HG03442 (cell line): ENCODE results near the gene TDRD1.

ENCODE experiments used
- ATAC-seq: cut with Tn5 transposase; IDR thresholded peaks from one replicate; pipeline ENCODE4 v1.9.1; 2021; ENCODE audit warnings: mild to moderate bottlenecking, moderate library complexity; ENCODE audit not compliant: unreplicated experiment

The TDRD1 gene

DNA sequence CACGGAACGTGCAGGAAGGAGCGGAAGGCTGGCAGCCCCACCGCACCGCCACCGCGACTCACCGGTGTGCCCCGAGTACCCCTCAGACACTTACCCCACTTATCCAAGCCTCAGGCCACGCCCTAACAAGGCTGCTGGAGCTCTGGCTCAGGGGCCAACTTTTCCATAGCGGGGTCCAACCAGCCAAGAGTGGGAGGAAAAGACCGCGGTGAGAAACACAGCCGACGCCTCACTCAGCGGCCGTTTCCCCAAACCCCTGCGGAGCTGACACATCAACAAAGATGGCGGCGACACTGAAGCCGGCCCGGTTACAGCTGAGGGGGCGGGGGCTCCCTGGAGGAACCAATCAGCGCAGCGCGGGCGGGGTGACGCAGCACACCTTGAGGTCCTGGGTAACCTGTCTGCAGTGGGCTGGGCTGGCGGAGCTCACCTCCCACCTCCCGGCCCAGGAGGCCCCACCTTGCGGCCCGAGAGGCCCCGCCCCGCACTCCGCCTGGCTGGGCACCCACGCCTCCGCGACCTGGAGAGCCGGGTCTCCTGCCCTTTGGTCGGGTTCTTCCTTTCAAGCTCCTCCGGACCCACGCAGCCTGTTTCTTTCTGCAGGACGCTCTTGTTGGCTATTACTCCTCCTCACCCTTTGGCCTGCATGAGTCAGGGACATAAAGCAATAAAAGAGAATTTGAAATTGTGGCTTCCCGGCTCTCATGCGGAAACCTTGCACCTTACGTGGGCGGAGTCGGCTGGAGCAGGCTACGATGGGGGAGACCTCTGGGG, 5.0 kb upstream of the TDRD1 start, which contains the start of gene CCDC186:
CCDC186 (minus strand) TSS at position 283 of the 774 bp plus-strand sequence. CDS start 10,935 bp downstream, outside the sequence.
- peak; percentile 98 for ATAC-seq

DNA sequence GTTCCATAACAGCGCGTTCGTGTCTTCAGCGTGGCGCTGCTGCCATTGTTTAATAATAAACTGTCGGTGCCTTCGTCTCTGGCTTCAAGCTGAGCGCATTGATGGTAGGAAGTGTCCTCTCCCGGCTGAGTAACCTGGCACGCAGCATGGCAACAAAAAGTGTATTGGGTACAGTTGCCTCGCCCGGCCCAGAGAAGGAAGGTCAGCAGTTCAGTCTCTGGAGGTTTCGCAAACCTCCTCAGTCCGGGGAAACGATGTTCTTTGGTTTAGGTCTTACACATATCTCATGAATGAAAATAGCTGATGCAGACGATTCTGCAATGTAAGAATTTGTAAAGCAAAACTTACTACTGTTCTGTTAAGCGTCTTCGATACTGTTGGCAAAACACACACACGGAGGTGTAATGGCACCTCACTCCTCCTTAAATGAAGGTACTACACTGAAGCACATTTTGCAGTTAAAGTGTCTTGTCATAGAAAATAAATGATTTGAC, 4.4 kb upstream of the TDRD1 start:
- ATAC-seq: peak; percentile 18

DNA sequence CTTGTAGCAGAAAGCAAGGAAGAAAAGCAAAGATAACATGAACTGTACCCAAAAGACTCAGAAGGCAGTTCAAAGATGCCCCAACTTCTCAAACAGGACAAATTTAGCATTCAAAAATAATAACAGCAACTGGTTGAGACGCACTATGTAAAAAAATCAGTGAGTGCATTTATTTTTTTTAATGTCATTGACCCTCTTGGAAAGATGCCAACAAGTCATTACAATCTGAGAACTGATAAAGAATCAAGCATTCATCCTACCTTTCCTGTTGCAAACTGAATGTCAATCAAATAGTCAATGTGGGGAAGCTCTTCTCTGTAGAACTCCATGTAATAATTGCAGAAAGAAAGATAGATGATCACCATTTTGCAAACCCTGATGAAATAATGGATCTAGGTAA, 3.5 kb upstream of the TDRD1 start:
- ATAC-seq: no peak

DNA sequence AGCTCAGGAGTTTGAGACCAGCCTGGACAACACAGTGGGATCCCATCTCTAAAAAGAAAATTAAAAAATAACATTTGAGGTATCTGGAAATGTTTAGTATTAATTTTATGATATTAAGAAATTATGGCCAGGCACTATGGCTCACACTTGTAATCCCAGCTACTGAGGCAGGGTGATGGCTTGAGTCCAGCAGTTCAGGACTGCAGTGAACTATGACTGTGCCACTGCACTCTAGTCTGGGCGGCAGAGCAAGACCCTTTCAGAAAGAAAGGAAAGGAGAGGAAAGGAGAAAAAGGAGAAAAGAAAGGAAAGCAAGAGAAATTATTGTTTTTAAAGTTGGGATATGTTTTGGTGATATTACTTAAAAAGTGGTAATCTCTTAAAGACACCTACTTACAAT, 2.6 kb upstream of the TDRD1 start:
- no peak for ATAC-seq

DNA sequence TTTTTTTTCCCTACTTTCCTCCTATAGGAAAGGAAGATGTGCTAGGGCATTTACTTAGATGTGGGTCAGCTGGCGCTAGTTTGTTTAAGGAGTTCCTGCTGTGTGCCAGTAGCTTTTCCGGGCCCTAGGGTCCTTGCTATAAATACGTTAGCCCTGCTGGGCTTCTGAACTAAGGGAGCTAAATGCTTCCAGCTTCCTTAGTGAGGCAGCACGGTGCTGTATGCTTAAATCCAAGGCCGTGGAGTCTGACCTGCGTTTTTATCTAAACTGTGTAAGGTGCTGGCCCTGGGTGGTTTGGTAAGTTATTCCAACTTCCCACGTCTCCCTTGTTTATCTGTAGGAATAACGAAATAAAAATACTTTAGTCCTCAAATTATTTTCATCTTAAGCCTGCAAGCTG, 594 bp downstream of the TDRD1 start:
- ATAC-seq: no peak

DNA sequence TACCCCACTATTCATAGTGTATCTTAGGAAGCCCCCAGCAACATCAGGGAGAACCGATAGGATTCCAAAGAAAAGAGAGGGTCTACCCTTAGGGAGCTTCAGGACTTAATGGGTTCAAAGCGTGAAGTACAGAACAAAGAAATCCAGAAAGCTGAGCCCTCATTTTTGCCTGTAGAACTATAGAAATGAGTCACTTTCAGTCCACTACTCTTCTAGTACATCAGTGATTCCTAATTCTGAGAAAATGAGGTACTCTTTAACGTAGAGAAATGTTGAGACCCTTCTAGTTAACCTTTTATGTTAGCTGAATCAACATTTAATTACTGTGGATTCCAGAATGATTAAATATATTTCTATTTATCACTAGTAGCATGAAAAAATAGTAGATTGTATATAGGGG, 1.8 kb downstream of the TDRD1 start:
- ATAC-seq: no peak

DNA sequence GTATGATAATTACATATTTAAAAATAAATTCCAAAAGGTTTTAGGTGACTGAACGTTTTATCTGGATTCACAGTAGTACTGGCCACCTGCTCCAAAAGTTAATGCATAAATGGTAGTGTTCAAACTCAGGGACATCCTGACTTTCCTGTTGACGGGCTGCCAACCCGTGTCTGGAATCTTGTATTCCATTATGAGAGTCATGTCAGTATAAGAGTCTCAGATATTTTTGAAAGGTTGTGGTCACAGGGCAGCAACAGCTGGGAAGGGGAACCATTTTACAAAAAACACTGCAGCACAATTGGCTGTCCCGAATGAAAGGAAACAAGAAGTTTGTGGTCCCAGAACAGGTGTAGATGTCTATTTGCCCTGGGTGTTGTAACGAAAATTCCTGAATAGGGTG, 2.8 kb downstream of the TDRD1 start:
- ATAC-seq: no peak

DNA sequence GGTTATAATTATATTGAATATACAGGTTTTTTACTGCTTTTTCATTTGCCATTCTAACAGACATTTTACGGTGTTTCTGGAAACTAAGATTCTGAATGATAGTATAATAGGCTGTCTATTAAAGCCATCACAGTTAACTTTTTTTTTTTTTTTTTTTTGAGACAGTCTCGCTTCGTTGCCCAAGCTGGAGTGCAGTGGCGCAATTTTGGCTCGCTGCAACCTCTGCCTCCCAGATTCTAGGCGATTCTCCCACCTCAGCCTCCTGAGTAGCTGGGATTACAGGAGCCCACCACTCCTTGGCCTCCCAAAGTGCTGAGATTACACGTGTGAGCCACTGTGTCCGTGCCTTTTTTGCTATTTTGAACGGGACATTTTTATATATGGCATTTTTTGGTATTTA, 4.4 kb downstream of the TDRD1 start:
- no peak for ATAC-seq

DNA sequence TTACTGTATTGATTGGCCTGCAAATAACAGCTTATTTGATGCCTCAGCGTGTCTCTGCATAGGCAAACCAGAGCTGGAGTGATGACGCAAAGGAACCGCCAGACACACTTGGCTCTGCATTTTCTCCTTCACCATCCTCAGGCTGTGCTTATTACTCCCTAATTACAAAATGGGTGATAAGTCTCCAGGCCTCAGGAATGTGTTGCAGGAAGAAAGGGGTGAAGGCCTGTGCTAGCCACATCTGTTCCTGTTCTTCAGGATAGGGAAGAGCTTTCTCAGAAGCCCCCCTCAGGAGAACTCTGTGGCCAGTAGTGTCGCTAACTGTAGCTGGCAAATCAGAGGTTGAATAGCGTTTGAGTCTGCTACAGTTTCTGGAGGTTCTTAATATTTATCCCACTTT, 5.1 kb downstream of the TDRD1 start:
- no peak for ATAC-seq

DNA sequence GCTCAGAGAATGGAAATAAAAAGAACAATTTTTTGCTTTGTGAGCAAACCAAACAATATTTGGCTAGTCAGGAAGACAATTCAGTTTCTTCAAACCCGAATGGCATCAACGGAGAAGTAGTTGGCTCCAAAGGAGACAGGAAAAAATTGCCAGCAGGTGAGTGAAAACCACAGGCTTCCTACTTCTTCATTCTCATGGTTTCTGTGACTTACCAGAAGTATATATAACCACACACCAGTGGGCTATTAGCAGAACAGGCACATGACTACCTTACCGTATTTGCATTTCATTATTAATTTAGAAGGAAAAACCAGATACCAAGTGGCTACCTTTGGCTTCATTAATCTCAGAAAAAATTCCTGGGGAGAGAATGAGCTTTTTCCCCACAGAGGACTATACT, 8.8 kb downstream of the TDRD1 start:
- peak; percentile 69 for ATAC-seq

DNA sequence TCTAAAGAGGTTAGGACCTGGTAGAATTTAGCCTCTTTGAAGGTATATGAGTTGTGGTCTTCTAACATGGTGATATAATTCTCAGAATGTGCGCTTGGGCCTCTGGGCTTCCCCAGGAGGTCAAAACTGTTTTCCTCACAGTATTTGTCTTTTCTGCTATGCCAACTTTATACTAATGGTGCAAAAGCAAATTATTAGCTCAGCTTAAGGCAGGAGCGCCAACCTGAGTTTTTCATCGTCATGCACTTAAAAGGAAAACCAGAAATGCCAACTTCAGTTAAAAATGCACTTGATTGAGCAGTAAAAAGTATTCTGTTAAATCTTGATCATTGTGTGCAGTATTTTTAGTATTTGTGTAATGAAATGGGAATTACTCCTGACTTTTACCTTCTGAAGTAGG, 9.7 kb downstream of the TDRD1 start:
- no peak for ATAC-seq

DNA sequence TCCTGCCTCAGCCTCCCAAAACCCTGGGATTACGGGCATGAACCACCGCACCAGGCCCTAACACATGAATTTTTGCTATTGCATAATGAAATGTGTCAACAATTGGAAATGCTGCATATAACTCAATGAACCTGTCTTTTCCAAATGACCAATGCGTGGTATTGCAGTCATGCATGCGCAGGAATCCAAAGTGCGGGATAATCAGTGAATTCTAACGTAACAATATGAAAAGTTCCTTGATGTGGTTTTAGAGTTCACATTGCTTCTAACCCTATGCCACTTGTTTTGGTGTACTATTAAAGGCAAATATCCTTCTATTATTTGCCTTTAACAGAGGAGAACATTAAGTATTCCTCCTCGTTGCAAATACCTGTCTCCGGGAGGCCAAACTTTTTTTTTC, 10.5 kb downstream of the TDRD1 start:
- ATAC-seq: no peak

DNA sequence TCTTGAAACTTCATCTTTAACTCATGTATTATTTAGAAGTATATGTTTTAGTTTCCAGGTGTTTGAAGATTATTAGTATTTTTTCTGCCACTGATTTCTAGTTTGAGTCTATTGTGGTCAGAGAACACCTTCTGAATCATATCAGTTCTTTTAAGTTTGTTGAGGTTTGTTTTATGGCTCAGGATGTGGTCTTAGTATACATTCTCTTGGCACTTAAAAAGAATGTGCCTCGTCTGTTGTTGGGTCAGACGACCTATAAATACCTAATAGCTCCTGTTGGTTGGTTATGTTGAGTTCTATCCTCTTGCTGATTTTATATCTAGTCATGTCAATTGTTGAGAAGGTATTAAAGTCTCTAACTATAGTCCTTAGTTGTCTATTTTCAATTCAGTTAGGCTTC, 15.9 kb downstream of the TDRD1 start:
- peak; percentile 99 for ATAC-seq

DNA sequence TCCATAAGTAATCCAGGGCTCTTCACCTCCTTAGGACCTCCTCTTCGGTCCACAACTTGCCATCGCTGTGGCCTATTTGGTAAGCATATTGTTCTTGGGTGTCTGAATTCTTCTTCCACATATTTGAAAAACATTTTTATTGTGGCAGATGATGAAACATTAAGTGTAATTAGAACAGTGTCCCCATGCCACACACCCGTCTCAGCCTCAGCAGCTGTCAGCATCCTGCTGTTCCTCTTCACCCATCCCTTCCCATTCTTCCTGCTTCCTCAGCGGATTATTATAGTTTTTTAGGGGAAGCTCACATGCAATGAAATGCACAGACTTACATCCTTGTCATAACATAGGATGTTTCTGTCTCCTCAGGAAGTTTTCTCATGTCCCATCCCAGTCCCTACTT, 20.1 kb downstream of the TDRD1 start:
- ATAC-seq: no peak

DNA sequence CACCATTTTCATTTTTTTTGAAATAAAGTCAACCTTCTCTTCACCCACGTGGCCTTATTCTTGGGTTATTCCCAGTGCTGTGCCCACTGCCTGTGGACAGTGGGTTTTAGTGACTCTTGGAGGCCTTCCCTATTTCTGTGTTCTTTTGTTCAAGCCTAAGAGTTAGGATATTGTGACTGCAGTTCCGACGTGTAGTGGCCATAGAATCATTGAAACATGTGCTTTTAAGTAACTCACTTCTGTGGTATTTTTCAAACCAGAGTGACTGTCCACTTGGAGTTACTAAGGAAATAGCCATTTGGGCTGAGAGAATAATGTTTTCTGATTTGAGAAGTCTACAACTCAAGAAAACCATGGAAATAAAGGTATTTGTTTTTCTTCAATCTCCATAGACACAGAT, 23.7 kb downstream of the TDRD1 start:
- no peak for ATAC-seq

DNA sequence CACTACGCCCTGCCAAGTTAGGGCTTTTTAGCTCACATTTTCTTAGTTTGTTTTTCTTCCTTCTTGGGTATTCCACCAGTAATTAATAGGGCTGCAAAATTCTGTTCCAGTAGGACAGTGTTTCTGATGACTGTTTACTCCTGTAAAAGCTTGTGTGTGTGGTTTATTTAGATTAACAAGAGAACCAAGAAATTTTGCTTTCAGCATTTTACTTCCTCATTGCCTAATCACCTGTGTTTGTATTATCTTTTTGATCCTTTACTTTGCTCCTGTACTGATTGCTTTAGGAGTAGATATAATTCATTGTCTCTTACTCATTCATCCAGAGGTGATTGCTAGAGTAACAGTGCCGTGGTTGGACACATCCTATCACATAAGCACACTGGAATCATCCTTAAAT, 27.7 kb downstream of the TDRD1 start:
- no peak for ATAC-seq

DNA sequence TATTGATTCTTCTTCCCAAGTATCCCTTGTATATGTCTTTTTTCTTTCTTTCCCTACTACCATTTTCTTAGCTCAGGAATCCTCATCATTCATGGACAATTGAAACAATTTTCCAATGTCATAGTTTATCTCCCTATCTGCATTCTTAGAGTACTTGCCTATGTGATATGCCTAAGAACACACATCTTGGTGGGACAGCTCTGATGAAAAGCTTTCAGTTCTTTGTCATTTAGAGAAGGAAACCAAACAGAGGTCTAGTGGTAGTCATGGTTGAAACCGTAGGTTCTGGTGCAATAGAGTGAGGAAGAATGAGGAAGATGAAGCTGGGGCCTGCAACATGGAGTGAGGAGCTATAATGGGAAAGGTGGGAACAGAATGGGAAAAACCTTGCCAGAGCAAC, 28.2 kb downstream of the TDRD1 start:
- ATAC-seq: no peak

DNA sequence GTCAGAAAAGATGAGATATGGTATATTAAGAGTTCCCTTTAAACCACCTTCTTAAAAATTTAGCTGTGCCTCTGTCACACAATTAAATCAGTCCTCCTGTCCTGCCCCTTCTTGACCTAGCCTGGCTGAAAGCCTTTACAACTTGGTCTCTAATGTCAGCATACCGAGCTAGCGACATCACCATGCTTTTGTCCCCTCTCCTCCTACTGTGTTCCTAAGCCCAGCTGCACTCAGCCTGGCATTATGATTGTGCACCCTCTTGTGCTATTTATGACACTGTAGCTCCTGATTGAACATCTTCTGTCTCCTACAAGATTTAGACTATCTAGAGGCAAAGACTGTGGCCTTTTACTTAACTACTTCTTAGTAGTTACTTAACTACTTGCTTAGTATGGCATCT, 29.2 kb downstream of the TDRD1 start:
- no peak for ATAC-seq

DNA sequence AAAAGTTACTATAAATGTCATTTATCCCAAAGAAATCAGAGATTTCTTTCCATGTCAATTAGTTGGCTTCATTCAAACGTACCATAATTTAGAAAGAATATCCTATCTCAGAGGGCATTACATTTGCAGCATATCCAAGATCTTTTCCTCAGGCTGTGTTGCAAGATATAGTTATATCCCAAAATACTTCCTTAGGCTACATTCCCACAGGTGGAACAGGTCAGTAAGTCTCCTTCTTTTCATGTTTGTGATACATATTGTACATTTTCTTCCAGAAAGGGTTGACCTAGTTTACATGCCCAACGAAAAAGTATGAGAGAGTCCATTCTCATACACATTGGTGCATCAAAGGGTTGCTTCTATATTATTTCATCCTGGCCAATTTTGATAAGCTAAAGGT, 33.0 kb downstream of the TDRD1 start:
- ATAC-seq: no peak

DNA sequence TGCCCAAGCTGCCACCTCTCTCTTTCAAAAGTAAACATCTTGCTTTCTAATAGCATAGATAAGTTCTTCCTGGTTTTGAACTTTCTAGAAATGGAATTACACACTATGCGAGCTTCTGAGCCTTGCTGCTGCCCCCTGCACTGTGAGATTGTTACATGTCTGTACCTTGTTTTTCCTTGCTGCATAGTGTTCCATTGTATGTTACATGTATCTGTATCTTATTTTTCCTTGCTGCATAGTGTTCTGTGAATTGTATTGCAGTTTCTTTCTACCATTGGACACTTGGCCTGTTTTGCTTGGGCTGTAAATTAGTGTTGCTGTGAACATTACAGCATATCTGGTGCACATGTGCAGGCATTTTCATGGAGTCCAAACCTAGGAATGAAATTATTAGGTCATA, 35.9 kb downstream of the TDRD1 start:
- ATAC-seq: no peak

DNA sequence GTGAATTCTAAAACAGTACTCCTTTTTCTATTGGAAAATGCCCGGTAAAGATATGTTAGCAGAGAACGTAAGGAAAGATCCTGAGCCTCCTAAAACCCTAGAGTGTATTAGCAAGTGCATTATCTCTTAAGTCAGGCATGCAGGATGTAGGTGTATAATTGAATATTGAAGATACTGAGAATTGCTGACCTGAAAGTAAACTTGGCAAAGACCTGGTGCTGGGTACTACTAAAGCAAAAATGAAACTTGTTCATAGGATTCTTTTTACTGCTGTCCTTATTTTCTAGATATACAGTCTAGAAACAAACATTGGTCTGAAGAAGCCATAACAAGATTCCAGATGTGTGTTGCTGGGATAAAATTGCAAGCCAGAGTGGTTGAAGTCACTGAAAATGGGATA, 41.1 kb downstream of the TDRD1 start:
- no peak for ATAC-seq

DNA sequence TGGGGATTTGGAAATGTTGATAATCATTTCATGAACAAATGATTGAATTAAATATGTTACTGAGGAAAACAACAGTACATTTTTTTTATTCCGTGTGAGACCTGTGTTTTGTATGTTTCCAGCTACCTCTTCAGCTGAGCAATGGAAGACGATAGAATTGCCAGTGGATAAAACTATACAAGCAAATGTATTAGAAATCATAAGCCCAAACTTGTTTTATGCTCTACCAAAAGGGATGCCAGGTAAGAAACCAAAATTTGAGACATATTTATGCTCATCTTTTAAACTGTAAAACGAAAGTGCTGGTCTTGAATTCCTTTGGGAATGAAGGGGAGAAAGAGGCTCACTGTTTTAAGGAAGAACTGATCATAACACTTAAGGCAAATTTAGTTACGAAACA, 42.1 kb downstream of the TDRD1 start:
- no peak for ATAC-seq

DNA sequence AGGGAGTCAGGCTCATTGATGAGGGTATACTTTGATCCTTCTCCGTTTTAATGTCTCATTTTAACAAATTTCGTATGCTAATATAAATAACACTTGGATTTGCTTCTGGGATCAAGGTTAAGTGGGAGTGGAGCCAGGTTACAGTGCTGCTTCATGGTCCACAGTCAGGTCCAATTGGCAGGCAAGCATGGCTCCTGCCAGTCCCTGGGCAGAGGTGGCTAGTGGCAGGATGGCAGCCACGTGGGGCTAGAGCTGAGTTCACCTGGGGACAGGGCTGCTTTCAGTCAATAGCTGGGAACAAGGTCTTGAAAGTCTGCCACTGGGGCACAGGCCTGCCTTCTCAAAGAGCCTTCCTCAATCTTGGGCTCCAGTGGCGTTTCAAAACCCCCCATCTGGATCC, 43.9 kb downstream of the TDRD1 start:
- ATAC-seq: no peak
